Panc1 (cell line): ENCODE measurements around the gene KRTCAP2.

Source experiments
- REST ChIP-seq, 2 experiments: IDR thresholded peaks; 2 replicates each; pipeline ENCODE4 v1.6.1; 2011 to 2012; ENCODE audit warnings: low read depth in 2 of 2, control low read depth in 1 of 2, low read length in 1 of 2, mild to moderate bottlenecking in 1 of 2, moderate library complexity in 1 of 2; ENCODE audit not compliant: insufficient read depth in 1 of 2
- TF ChIP-seq, protein P1 (sequence below): fragments of 450-650 bp; IDR thresholded peaks from 2 replicates; pipeline ENCODE4 v1.5.1; 2017; ENCODE audit warnings: mild to moderate bottlenecking

DNA sequence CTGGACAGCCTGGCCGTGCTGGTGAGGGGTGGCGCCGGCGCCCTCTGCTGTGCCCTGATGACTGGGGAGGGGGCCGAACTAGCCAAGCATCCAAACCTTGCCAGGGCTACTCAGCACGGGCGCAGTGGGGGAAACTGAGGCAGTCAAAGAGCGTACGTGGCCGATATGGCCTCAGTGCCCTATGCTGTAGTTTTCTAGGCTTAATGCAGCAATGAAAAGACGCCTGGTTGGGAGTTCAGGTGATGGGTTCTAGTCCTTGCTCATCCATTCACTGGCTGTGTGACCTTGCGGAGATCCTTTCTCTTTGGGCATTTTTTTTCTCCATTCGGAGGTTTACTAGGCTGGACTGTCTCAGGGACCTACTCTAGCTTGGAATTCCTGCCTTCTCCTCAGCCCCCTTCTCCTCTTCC lies 36.2 kb upstream of the KRTCAP2 start:
- TF ChIP-seq, protein P1, sequence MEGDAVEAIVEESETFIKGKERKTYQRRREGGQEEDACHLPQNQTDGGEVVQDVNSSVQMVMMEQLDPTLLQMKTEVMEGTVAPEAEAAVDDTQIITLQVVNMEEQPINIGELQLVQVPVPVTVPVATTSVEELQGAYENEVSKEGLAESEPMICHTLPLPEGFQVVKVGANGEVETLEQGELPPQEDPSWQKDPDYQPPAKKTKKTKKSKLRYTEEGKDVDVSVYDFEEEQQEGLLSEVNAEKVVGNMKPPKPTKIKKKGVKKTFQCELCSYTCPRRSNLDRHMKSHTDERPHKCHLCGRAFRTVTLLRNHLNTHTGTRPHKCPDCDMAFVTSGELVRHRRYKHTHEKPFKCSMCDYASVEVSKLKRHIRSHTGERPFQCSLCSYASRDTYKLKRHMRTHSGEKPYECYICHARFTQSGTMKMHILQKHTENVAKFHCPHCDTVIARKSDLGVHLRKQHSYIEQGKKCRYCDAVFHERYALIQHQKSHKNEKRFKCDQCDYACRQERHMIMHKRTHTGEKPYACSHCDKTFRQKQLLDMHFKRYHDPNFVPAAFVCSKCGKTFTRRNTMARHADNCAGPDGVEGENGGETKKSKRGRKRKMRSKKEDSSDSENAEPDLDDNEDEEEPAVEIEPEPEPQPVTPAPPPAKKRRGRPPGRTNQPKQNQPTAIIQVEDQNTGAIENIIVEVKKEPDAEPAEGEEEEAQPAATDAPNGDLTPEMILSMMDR: no peak
- TF ChIP-seq REST (IDR thresholded peaks at IDR 0.05; ENCODE audit: insufficient read depth in 1 of 2, low read depth in 2 of 2, low read length in 1 of 2): no peak
